SK-N-SH (cell line): ENCODE data around the gene C2orf49. TPM values are rescaled to one million over a fixed set of nuclear protein-coding genes. Genes with fewer than 3 reads are reported as not detected.

Source experiments
- CTCF ChIA-PET: fragments of 300-600, 350-600 bp; formaldehyde crosslinking; extraction: SDS; loops from one replicate; lab custom pipeline; 2021; lab: Yijun Ruan, JAX
- POLR2A ChIA-PET: fragments of 350-600 bp; sonication (Branson Sonifier 250); formaldehyde crosslinking; extraction: SDS; loops from one replicate; lab custom pipeline; 2020; ENCODE audit warnings: antibody characterized with exemption, inconsistent platforms; lab: Yijun Ruan, JAX
- DNase-seq: peaks from one replicate; pipeline ENCODE4 v3.0.0; 2012
- H2AFZ ChIP-seq: fragments of 200-600 bp; sonication (generic); 2 replicates; pipeline ENCODE4 v1.8.1; 2016; ENCODE audit warnings: antibody characterized with exemption, mild to moderate bottlenecking, low read depth
- H3F3A ChIP-seq: fragments of 200-600 bp; sonication (generic); replicated peaks from 2 replicates; pipeline ENCODE3; 2016; ENCODE audit warnings: antibody characterized with exemption, mild to moderate bottlenecking; ENCODE audit not compliant: insufficient read depth
- H3K27ac ChIP-seq, 2 experiments: fragments of 200-500 bp in 1 of 2; fragments of 200-600 bp in 1 of 2; sonication (Bioruptor generic) in 1 of 2; sonication (generic), shearing (Covaris generic) in 1 of 2; 2 replicates each; pipeline versions ENCODE4 v1.5.1 to v1.6.1; 2014 to 2016; ENCODE audit warnings: low read depth in 2 of 2, inconsistent platforms in 1 of 2, low read length in 1 of 2, mild to moderate bottlenecking in 1 of 2, mixed read lengths in 1 of 2
- H3K27me3 ChIP-seq: fragments of 200-600 bp; sonication (generic), shearing (Covaris generic); 2 replicates; pipeline ENCODE4 v1.6.1; 2016; ENCODE audit warnings: mixed run types; ENCODE audit not compliant: insufficient read depth
- H3K36me3 ChIP-seq, 2 experiments: fragments of 200-500 bp in 1 of 2; fragments of 200-600 bp in 1 of 2; sonication (Bioruptor generic) in 1 of 2; sonication (generic) in 1 of 2; replicated peaks in 1 of 2; 2 replicates each; pipeline versions ENCODE3 to v1.5.1; 2014 to 2016; ENCODE audit warnings: low read length in 1 of 2, mild to moderate bottlenecking in 1 of 2; ENCODE audit not compliant: insufficient read depth in 2 of 2, control insufficient read depth in 1 of 2
- H3K4me1 ChIP-seq, 2 experiments: fragments of 200-500 bp in 1 of 2; fragments of 200-600 bp in 1 of 2; sonication (Bioruptor generic) in 1 of 2; sonication (generic), shearing (Covaris generic) in 1 of 2; 2 replicates each; pipeline versions ENCODE4 v1.5.1 to v1.6.1; 2014 to 2016; ENCODE audit warnings: low read depth in 1 of 2, low read length in 1 of 2, mixed run types in 1 of 2; ENCODE audit not compliant: insufficient read depth in 2 of 2, control insufficient read depth in 1 of 2
- H3K4me2 ChIP-seq: fragments of 200-600 bp; sonication (generic), shearing (Covaris generic); 2 replicates; pipeline ENCODE4 v1.6.1; 2017; ENCODE audit warnings: mixed run types
- H3K4me3 ChIP-seq, 2 experiments: fragments of 200-500 bp in 1 of 2; fragments of 200-600 bp in 1 of 2; sonication (Bioruptor generic) in 1 of 2; sonication (generic), shearing (Covaris generic) in 1 of 2; 2 replicates each; pipeline versions ENCODE4 v1.5.1 to v1.8.1; 2014 to 2016; ENCODE audit warnings: low read depth in 2 of 2, inconsistent platforms in 1 of 2, low read length in 1 of 2, mild to moderate bottlenecking in 1 of 2, mixed read lengths in 1 of 2, moderate library complexity in 1 of 2
- H3K79me2 ChIP-seq: fragments of 200-600 bp; sonication (generic); 2 replicates; pipeline ENCODE4 v1.8.1; 2017; ENCODE audit warnings: mild to moderate bottlenecking; ENCODE audit not compliant: insufficient read depth
- H3K9ac ChIP-seq: fragments of 200-600 bp; sonication (generic); 2 replicates; pipeline ENCODE4 v1.6.1; 2017; ENCODE audit warnings: mixed run types
- H3K9me2 ChIP-seq: fragments of 200-600 bp; sonication (generic); 2 replicates; pipeline ENCODE4 v1.6.1; 2017; ENCODE audit warnings: mixed run types
- H3K9me3 ChIP-seq: fragments of 200-600 bp; sonication (generic); 2 replicates; pipeline ENCODE4 v1.6.1; 2017; ENCODE audit warnings: mixed run types, mild to moderate bottlenecking, moderate library complexity
- H4K20me1 ChIP-seq: fragments of 200-600 bp; sonication (generic); 2 replicates; pipeline ENCODE4 v1.6.1; 2017; ENCODE audit warnings: mild to moderate bottlenecking, mixed run types; ENCODE audit not compliant: insufficient read depth
- EP300 ChIP-seq, 2 experiments: IDR thresholded peaks; 2 replicates each; pipeline versions ENCODE4 v1.4.0 to v1.6.1; 2012; ENCODE audit warnings: borderline replicate concordance in 1 of 2, low read depth in 1 of 2, low read length in 1 of 2
- EZH2phosphoT487 ChIP-seq: fragments of 200-600 bp; sonication (generic); IDR thresholded peaks from 2 replicates; pipeline ENCODE4 v1.6.1; 2017; ENCODE audit warnings: low read depth, mixed run types, mild to moderate bottlenecking, antibody characterized with exemption, moderate library complexity, borderline replicate concordance
- FOSL2 ChIP-seq: IDR thresholded peaks from 2 replicates; pipeline ENCODE4 v1.4.0; 2012; ENCODE audit warnings: low read depth, mild to moderate bottlenecking, moderate library complexity, borderline replicate concordance
- GATA2 ChIP-seq: sonication (generic); formaldehyde crosslinking; IDR thresholded peaks from 2 replicates; pipeline ENCODE4 v1.5.0; 2020; ENCODE audit warnings: mild to moderate bottlenecking, missing genetic modification reagents
- IRF3 ChIP-seq: fragments of 150-350 bp; IDR thresholded peaks from 2 replicates; pipeline ENCODE4 v1.6.1; 2016; ENCODE audit warnings: mild to moderate bottlenecking, low read depth, low read length
- JUND ChIP-seq: IDR thresholded peaks from 2 replicates; pipeline ENCODE4 v1.4.0; 2012
- MEF2A ChIP-seq: IDR thresholded peaks from 2 replicates; pipeline ENCODE4 v1.4.0; 2012; ENCODE audit warnings: low read depth, borderline replicate concordance
- REST ChIP-seq: IDR thresholded peaks from 2 replicates; pipeline ENCODE4 v1.6.1; 2012; ENCODE audit warnings: mild to moderate bottlenecking, low read depth, low read length, moderate library complexity
- SMC3 ChIP-seq: IDR thresholded peaks from 2 replicates; pipeline ENCODE4 v1.6.1; 2012; ENCODE audit warnings: low read depth, low read length, improper control_type of control experiment
- YY1 ChIP-seq: IDR thresholded peaks from 2 replicates; pipeline ENCODE4 v1.4.0; 2012; ENCODE audit warnings: low read depth, mild to moderate bottlenecking
- WGBS: methylation state at CpG from one replicate; pipeline ENCODE4 v1.1.6; 2017; ENCODE audit warnings: low lambda C conversion rate; 5-methylcytosine and 5-hydroxymethylcytosine counted together
- polyA plus RNA-seq, 3 experiments: library from polyadenylated mRNA; depleted of rRNA; stranded (reverse); fragments of >200 nt; gene quantifications; 2 replicates each; pipeline ENCODE4 v1.2.3, GENCODE V29; 2012
- TF ChIP-seq, protein P1 (sequence below): fragments of 150-350 bp; IDR thresholded peaks from 2 replicates; pipeline ENCODE4 v1.6.1; 2017; ENCODE audit warnings: antibody characterized with exemption, low read length, low read depth, borderline replicate concordance

C2orf49 gene
- polyA plus RNA-seq, 1 of the 3 experiments (the other 2 are of a cell fraction): 7.6 TPM

- Histone ChIP-seq H3K36me3 (peaks cover 15 to 64% of the 10 kb centered on the region in 2 experiments), H3F3A (no peaks in the 10 kb centered on the region), H3K9me2 (no peaks in the 10 kb centered on the region), H3K4me1 (no peaks in the 10 kb centered on the region), H3K4me3 (no peak overlapping the region), H3K79me2 (no peaks in the 10 kb centered on the region), H3K27me3 (no peaks in the 10 kb centered on the region), H3K9ac (no peak overlapping the region), H4K20me1 (no peaks in the 10 kb centered on the region), H3K27ac (no peak overlapping the region), H3K4me2 (no peak overlapping the region), H2AFZ (no peak overlapping the region), H3K9me3 (no peaks in the 10 kb centered on the region)
- no peak for DNase-seq
- ChIA-PET CTCF (interaction anchor here (0.6 to 1.8 kb wide), 9 partner anchors 9 to 190 kb away, joined by 3 to 5 read pairs (median 3); no protein-coding TSS in a partner anchor), POLR2A (no interaction called here)
- WGBS: 100% methylated on average over 3 of the region's 7 CpGs
- TF ChIP-seq JUND: no peak
- TF ChIP-seq EZH2phosphoT487: no peak
- TF ChIP-seq GATA2: no peak
- no peak for TF ChIP-seq REST
- TF ChIP-seq, protein P1, sequence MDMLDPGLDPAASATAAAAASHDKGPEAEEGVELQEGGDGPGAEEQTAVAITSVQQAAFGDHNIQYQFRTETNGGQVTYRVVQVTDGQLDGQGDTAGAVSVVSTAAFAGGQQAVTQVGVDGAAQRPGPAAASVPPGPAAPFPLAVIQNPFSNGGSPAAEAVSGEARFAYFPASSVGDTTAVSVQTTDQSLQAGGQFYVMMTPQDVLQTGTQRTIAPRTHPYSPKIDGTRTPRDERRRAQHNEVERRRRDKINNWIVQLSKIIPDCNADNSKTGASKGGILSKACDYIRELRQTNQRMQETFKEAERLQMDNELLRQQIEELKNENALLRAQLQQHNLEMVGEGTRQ: no peak
- TF ChIP-seq IRF3: no peak
- TF ChIP-seq YY1: no peak
- no peak for TF ChIP-seq SMC3
- TF ChIP-seq FOSL2: no peak
- no peak for TF ChIP-seq MEF2A
- TF ChIP-seq EP300 (IDR thresholded peaks at IDR 0.05; ENCODE audit: borderline replicate concordance in 1 of 2, low read depth in 1 of 2, low read length in 1 of 2): no peak
Measured at GRCh38 chr2:105288133-105288532, 49.2 kb upstream of the C2orf49 start.
